Superior temporal gyrus (tissue), 1 donor: ENCODE data around the gene MARK2.

ENCODE experiments used
- DNase-seq: peaks from one replicate; pipeline ENCODE4 v3.0.0-alpha.2; 2016; ENCODE audit errors: extremely low spot score

Gene MARK2

DNA sequence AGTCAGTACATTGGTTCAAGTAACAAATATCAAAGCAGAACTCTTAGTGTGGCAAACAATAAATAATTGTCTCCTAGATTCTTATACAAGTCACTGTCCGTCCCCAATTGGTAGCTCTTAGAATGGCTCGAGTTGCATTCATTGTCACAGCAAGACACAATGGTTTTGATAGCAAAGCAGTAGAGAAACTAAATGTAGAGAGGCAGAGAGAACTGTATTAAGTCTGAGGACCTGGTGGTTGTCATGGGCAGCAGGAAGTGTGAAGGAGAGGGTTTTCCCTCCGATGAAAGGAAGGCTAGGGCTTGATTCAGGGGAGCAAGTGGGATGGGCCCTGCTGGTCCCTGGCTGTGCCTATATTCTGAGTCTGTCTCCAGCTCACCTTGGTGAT, 41.5 kb downstream of the MARK2 start:
- peak; percentile 78 for DNase-seq

DNA sequence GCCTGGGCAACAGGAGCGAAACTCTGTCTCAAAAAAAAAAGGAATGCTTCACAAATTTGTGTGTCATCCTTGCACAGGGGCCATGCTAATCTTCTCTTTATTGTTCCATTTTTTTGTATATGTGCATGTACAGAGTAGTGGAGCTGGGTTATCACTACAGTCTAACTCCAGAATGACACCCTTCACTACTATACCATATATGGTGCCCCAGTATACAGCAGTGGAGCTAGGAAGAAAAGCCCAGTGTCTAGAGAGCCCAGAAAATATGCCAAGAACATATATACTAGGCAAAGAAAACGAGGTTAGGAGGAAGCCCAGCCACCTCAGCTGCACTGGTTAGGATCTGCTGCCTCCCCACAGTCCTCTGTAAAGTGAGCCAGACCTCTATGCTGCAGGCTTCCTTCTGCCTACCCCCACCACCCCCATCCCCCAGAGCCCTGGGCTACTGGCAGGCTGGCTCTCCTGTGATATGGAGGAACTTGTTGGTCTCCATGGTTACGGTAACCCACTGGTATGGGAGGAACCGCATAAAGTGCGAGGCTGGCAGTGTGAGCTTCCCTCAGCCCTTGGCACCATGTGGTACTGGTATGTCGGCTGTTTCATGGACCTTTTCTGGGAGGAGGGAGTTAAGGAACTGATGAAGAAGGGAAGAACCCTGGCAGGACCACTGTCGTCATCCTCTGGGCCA, 43.8 kb downstream of the MARK2 start:
- no peak for DNase-seq

DNA sequence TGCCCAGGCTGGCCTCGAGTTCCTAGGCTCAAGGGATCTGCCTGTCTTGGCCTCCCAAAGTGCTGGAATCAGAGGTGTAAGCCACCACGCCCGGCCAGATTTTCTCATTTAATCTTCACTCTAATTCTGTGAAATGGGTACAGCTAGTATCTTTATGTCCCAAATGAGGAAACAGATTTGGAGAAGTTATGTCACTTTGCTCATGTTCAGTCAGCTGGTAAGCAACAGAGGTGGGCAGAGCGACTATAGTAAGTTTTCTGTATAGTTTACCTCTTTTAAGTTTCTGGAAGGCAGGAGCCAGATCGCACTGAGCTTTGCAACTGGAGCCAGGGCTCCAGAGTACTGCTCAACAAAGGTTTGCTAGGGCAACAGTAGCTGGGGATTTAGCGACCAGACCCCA, 44.9 kb downstream of the MARK2 start:
- no peak for DNase-seq

DNA sequence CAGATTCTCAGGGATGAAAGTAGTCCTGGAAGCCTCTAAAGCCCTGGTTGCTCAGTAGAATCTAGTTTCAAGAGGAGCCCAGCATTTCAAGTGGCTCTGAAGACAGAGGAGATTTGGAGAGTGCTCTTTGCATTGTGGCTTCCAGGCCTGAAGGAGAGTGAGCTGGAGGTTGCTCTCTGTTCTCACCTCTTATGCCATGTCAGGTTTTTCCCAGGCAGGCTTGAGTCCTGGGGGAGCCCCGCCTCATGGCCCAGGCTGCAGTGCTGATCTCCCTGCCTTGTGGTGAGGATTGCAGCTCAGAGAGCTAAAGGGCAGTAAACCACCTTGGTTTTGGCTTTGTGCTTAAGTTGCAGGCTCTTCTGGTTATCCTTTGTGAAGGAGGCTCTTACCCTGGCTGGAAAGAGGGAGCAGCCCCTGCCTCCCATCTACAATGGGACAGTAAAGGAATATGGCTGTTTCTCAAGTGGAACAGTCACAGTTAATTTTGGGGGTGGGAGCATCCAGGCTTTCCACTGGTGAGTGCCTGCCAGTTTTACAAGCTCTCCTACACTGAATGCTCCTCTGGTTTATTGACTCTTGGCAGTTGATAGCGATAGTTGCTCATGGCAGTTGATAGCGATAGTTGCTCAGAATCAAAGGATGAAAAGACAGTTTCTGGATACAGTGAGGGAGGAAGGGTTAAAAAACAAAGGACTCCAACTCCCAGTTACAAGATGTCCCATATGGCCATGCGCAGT, 45.5 kb downstream of the MARK2 start:
- no peak for DNase-seq

DNA sequence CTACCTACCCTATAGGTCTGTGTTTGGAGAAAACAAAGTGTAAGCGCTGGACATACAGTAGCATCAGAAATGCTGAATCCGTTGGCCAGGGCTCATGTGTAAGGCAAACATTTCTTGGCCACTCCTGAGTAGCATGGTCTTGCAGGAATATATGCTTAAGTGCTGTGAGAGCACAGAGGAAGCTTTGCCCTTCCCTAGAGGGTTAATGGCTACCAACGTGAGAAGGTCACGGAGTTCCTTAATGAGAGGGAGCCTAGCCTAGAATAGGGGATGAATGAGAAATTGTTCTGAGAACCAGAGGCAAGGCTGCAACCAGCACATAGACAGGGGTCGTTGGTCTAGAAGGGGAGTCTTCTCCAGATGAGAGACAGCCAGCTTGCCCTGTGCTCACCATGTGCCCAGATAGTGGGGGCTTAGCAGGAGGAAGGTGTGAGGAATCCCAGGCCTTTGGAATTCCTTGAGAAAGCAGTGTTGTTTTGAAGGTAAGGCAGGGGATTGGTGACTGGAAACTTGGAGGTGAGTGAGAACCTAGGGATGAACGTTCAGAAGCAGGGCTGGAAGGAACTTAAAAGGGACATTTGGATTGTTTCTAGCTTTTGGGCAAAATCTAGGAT, 48.6 kb downstream of the MARK2 start:
- DNase-seq, result no peak

DNA sequence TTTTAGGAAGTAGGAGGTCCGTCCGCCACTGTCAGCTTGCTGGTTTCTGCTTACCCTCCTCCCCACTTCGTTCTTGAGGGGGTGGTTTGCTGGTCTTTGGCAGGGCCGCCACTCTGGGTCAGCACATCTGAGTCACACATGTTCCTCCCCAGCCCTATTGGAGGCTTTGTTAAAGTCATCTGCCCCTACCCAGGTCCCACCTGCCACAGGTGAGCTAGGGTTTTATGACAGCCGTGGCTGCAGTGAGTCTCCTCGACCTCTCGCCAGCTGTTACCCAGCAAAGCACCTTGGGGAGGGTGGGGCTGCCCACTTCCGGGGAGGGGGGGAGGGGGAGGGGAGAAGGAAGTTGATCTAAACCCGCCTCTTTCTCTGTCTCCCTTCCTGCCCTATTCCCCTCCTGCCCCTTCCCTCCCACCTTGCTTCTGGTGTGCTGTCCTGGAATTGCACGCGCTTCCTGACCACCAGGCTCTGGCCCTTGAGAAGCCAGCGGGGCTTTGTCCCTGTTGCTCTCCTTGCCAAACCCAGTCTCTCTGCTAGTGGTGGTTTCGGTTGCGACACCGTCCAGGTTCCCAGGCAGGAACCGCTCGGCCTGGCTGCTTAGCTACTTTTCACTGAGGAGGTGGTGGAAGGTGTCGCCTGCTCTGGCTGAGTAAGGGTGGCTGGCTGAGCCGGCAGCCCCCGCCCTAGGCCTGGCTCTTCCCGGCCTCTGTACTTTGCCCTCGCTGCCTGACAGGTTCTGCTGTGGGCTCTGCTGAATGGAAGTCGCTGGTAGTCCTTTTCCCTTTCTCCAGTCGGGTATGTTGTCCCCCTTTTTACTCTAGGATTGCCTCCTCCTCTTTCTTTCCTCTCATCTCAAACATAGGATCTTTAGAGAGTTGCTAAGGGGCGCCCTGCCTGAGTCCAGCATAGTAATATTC, 49.5 kb downstream of the MARK2 start:
- DNase-seq, result no peak

DNA sequence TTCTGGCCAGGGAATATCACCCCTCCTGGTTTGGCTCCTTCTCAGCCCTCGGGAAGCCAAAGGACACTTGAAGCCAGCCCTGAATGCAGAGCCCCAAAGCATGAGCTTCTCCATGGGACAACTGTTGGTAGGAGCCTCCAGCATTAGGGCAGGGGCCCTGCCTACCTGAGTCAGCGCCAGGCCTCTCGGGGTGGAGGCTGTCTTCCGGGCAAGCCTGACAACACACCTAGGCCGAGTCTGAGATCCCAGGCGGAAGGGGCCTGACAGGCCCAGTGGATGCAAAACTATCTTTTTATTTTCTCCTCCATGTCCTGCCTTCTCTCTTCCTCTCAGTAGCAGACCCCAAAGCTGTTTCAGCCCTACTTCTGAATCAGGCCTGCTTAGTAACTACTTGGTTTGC, 50.4 kb downstream of the MARK2 start:
- no peak for DNase-seq

DNA sequence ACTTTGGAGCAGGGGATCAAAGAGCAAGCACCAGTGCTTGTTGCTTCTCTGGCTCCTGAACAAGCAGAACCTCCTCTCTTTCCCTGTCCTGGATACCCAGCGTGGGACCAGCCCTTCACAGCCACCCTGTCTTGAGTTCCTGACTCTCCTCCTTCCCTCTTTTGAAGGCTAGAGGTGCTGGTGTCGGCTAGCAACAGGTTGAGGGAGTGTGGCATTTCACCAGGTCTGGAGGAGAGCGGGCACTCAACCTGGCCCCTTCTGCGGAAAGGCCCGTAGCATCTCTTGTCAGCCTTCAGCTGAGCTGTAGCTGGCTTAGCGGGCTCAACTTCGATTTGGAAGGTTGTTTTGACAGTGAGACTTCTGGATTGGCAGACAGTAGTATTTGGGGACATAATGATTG, 51.5 kb downstream of the MARK2 start:
- no peak for DNase-seq

DNA sequence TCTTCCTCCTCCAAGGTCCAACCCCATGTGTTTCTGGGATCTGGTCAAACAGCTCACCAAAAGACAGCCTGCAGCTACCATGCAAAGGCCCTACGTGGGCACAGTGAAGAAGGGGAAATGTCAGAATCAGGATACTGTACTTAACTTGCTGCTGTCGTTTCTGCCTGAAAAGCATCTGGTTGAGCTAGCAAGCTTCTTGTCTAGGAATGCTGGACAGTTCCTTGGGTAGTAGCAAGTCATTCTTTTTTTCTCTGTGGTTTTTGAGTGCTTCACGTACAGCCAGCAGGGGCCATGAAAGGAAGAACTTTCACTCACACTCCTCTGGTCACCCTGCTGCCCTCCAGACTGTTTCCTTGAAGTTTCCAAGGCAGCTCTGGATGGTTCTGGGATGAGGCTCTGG, 53.3 kb downstream of the MARK2 start:
- no peak for DNase-seq

DNA sequence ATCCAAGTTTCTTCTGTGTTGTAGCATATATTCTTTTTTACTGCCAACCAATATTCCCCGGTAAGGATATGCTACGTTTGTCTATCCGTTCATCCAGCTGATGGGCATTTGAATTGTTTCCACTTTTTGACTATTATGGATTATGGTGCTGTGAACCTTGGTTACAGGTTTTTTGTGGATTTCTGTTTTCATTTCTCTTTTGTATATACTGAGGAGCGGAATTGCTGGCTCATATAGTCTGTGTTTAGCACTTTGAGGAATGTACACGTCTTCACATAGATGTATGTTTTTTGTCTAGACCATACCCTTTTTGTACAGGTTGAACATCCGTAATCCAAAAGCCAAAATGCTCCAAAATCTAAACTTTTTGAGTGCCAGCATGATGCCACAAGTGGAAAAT, 54.4 kb downstream of the MARK2 start:
- no peak for DNase-seq

DNA sequence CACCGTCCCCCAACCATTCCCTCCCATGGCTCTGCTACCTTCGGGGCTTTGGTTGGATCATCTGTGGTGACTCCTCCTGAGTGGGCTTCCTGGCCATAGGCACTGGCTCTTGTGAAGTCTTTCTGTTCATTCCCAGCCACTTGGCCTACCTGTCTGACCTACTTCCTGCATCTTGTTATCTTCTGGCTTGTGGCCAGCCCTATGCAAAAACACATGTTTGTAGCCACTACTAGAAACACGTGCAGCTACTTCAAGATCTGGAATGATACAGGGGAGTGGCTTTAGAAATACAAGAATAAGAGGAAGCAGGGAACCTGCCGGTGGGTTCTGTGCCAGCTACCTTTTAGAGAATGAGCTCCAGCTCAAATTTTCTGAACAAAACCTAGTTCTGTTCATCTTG, 57.2 kb downstream of the MARK2 start:
- DNase-seq, result no peak

DNA sequence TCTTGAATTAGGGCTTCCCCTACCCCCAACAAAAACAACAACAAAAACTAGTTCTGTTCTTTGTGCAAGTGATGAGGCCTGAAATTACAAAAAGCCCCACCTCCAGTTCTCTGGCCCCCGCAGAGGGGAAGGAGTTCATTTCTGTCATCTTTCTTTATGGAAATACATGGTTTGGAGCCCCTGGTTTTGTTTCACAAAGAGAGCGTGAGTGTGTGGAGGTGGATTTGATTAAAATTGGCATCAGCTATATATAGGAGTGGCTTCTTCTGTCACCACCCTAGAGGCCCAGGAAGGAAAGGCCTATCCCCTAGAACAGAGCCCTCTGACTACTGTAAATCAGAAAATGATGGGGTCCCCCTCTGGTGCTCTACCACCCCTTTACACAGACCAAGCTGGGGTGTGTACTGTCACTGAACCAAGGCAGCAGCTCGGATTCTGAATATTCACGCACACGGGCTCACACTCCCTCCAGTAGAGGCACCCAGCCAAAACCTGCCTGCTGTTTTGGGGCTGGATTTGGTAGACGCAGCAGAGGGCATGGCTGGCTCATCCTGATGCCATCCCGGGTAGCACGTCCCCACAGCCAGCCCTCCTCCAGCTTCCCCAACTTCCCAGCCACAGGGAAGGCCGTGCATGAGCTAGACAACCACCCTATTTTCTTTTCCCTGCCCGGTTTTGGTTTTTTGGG, 58.7 kb downstream of the MARK2 start:
- no peak for DNase-seq

DNA sequence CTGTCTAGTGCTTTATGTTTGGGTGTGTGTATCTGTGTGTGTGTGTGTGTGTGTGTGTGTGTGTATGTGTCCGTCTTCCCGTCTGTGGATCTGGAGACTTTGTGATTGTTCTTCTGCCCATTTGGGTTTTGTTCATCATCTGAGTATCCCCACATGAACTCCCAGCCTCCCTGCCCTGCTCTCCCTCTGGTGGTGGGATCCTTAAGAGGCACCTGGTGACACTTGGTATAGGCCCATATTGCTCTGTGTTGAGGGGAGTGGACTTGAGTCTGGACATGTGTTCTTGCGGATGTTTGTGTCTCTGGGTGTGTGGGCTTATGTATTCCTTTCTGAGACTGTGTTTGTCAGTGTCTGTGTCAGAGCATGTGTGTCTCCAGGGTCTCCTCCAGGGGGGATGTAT, 62.8 kb downstream of the MARK2 start:
- no peak for DNase-seq

DNA sequence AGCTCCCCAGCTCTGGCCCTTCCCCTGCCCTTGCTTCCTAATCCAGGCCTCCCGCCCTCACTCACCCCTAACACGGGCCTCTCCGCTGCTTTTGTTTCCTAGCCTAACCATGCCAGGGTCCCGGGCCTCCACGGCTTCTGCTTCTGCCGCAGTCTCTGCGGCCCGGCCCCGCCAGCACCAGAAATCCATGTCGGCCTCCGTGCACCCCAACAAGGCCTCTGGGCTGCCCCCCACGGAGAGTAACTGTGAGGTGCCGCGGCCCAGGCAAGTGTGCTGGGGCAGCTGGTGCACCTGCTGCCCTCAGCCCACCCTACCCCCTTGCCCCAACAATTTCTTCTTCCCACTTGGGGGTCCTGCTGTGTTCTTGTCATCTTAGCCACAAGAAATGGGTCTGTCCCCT, 65.0 kb downstream of the MARK2 start:
- DNase-seq, result no peak

DNA sequence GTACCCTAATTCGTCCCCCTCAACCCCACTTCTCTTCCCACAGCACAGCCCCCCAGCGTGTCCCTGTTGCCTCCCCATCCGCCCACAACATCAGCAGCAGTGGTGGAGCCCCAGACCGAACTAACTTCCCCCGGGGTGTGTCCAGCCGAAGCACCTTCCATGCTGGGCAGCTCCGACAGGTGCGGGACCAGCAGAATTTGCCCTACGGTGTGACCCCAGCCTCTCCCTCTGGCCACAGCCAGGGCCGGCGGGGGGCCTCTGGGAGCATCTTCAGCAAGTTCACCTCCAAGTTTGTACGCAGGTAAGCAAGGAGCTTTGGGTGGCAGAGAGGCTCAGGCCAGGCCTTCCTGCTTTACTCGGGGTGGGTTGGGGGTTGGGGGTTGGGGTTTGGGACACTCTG, 65.8 kb downstream of the MARK2 start:
- no peak for DNase-seq

DNA sequence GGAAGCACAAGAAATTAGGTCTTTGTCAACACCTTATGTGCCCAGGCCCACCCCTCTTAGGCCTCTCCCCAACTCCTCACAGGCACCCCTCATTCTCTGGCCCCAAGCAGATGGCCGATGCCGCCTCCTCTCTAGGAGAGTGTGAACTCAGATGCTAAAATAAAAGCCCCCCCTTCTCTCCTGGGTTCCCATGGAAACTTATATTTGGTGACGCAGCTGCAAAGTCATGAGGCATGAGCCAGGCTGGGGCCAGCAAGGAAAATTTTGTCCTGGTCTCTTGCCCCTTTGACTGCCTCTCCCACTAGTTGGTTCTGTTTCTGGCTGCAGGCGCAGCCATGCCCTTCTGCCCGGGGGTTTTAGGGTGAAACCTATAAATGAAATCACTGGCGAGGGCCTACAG, 66.3 kb downstream of the MARK2 start:
- peak; percentile 69 for DNase-seq

DNA sequence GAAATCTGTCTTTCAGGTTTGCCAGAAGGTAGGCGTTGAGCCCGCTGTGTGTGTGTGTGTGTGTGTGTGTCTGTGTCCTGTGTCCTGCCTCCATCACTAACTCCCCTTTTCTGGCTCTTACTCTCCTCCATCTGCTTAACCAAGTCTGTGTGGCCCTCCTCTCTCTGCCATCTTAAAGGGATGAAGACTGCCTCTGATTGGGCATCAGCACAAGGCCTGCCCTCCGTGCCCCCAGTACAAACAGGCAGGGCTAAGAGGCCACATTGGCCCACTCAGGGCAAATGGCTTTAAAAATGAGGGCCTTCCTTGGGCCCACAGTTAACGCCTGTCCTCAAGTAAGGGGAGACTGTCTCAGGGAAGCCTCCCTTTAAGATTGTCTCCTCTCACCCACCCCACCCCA, 67.2 kb downstream of the MARK2 start:
- no peak for DNase-seq

DNA sequence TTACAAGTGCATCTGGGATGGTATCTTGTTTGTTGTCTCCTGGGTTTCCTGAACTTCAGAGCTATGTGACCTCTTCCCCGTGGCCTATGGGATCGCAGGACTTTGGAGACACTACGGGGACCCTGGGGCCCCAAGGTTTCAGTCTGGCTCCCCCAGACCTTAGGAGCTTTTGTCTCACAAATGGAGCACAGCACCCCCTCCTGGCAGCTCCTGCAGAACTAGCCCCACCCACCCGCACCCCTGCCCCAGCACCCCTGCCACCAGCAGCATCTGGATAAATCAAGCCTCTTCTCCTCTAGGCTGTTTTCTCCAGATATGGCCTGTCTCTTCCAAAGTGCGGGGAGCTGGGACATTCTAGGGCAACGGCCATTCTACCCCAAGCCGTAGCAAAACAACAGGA, 67.7 kb downstream of the MARK2 start:
- DNase-seq, result no peak

DNA sequence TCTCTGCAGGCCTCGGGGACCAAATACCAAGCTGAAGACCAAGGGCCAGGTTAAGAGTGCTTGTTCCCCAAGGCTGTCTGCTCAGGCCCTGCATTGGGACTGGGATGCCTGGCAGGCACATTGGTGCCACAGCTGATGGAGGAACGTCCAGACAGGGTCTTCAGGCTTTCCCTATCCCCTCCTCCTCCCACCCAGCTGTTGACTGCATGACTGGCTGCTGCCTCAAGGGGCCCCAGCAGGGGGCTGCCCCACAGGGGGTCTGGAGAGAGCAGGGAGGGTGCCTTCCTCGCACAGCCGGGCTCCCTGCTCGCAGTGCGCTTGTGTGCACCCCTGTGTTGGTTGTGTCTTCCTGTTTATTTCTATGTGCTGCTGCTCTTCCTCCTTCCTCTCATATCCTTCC, 68.2 kb downstream of the MARK2 start:
- DNase-seq, result no peak

DNA sequence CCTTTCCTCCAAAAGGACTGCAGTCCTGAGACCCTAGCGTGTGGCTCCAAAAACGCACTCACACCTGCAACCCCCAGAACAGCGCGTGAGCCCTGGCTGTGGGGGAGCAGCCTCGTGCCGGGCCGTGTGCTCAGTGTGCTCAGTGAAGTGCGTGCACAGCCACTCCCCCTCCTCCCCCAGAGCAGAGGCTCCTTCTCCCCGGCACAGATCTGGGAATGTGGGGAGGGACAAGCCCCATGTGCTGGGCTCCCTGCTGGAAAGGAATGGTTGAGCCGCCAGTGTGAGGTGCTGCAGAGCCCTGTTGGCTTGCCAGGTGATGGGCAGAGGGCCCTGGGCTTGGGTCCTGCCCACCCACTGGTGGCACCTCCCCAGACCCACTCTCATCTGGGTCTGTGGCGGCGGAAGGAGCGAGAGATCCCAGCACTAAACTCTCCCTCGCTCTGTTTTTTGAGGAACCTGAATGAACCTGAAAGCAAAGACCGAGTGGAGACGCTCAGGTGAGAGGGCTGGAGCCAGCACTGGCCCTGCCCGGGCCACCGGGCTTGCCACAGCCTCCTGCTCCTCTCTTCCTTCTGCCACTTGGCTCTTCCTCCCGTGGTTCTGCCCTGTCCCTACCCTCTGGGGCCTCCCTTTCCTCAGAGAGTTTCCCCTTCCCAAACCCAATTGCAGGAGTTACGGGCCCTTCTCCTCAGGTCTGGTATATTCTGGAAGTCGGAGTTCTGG, 69.1 kb downstream of the MARK2 start:
- DNase-seq, result no peak
